Uterus (tissue), 4 donors: ENCODE measurements around the gene WDR6. TPM values are rescaled to one million over a fixed set of nuclear protein-coding genes. Genes with fewer than 3 reads are reported as not detected.

Experiments
- DNase-seq, 2 donors: peaks; one replicate each; pipeline ENCODE4 v3.0.0-alpha.2; 2019 to 2020
- H3K27ac ChIP-seq, 2 donors: fragments of 200-600 bp; sonication (generic); 1 replicate in 1 of 2; 2 replicates in 1 of 2; pipeline ENCODE4 v1.5.1; 2016 to 2018
- H3K27me3 ChIP-seq, 2 donors: fragments of 200-600 bp; sonication (generic); one replicate each; pipeline ENCODE4 v1.5.1; 2018 to 2019; ENCODE audit warnings: control low read depth in 1 of 2
- H3K36me3 ChIP-seq, 2 donors: fragments of 200-600 bp; sonication (generic); one replicate each; pipeline ENCODE4 v1.5.1; 2019; ENCODE audit warnings: control low read depth in 1 of 2
- H3K4me1 ChIP-seq, 2 donors: fragments of 200-600 bp; sonication (generic); one replicate each; pipeline ENCODE4 v1.5.1; 2018 to 2019; ENCODE audit warnings: control low read depth in 1 of 2
- H3K4me3 ChIP-seq, 2 donors: fragments of 200-600 bp; sonication (generic); 1 replicate in 1 of 2; 2 replicates in 1 of 2; pipeline ENCODE4 v1.5.1; 2018 to 2019; ENCODE audit warnings: mild to moderate bottlenecking in 1 of 2
- H3K9me3 ChIP-seq, 2 donors: fragments of 200-600 bp; sonication (generic); one replicate each; pipeline ENCODE4 v1.5.1; 2019; ENCODE audit warnings: control low read depth in 1 of 2
- CTCF ChIP-seq, 4 experiments: fragments of 200-600 bp in 2 of 4; fragments of 450-650 bp in 2 of 4; sonication (generic) in 2 of 4; IDR thresholded peaks; one replicate each; pipeline ENCODE4 v1.5.1; 2016 to 2019; ENCODE audit warnings: antibody characterized with exemption in 4 of 4, mild to moderate bottlenecking in 2 of 4, moderate library complexity in 1 of 4
- POLR2A ChIP-seq, 2 donors: fragments of 450-650 bp; IDR thresholded peaks; one replicate each; pipeline ENCODE4 v1.6.1; 2016; ENCODE audit warnings: antibody characterized with exemption in 2 of 2, mild to moderate bottlenecking in 1 of 2, moderate library complexity in 1 of 2
- intact Hi-C: fragments of 100-400 bp; cut with DNase I; formaldehyde crosslinking; loops from one replicate; pipeline ENCODE4 v1.15.1; 2023; ENCODE audit warnings: low total_unique reads
- total RNA-seq, 4 donors: library from RNA; depleted of rRNA in 3 of 4; stranded (reverse); fragments of >200 nt in 3 of 4; gene quantifications; one replicate each; pipeline versions ENCODE4 v1.1.0 to v1.2.4, GENCODE V29; 2014 to 2023
- donor health status: DM: yes; HTN: yes; CAD: no.

The WDR6 gene
- total RNA-seq, 4 donors from 2014 or later: 50.0 to 243 (median 122) TPM

GRCh38 chr3:49018707-49019006 is 11.5 kb downstream of the WDR6 start:
- Histone ChIP-seq H3K9me3 (no peaks in the 10 kb centered on the region), H3K36me3 (no peaks in the 10 kb centered on the region), H3K27ac (peak overlapping the region; percentile 75 to 76), H3K4me3 (peak overlapping the region; percentile 56 to 78), H3K27me3 (no peaks in the 10 kb centered on the region), H3K4me1 (peaks cover 0 to 14% of the 10 kb centered on the region in 2 donors)
- DNase-seq: no peak
- intact Hi-C loops: no loop called here
- TF ChIP-seq CTCF (IDR thresholded peaks at IDR 0.05) (no peak), POLR2A (IDR thresholded peaks at IDR 0.05) (no peak)

- Histone ChIP-seq H3K4me3 (peak overlapping the region; percentile 89 to 93), H3K27me3 (no peaks in the 10 kb centered on the region), H3K4me1 (peaks cover 0 to 14% of the 10 kb centered on the region in 2 donors), H3K27ac (peak overlapping the region; percentile 98 to 100), H3K36me3 (no peaks in the 10 kb centered on the region), H3K9me3 (no peaks in the 10 kb centered on the region)
- TF ChIP-seq POLR2A (IDR thresholded peaks at IDR 0.05) (no peak), CTCF (IDR thresholded peaks at IDR 0.05) (no peak)
- intact Hi-C loops: no loop called here
- no peak for DNase-seq
These were observed 12.7 kb downstream of the WDR6 start for GRCh38 chr3:49019941-49020329.

- intact Hi-C loops: no loop called here
- H3K4me1 ChIP-seq: peaks cover 0 to 14% of the 10 kb centered on the region in 2 donors
- no peaks in the 10 kb centered on the region for H3K27me3 ChIP-seq
- H3K4me3 ChIP-seq: peak overlapping the region; percentile 89 to 93
- H3K27ac ChIP-seq: peak overlapping the region; percentile 98 to 100
- DNase-seq: peak in 1 of 2 donors; percentile 51
- no peaks in the 10 kb centered on the region for H3K9me3 ChIP-seq
- no peak for TF ChIP-seq POLR2A (IDR thresholded peaks at IDR 0.05)
- H3K36me3 ChIP-seq: no peaks in the 10 kb centered on the region
These were observed 13.4 kb downstream of the WDR6 start for GRCh38 chr3:49020330-49021212.

DNA sequence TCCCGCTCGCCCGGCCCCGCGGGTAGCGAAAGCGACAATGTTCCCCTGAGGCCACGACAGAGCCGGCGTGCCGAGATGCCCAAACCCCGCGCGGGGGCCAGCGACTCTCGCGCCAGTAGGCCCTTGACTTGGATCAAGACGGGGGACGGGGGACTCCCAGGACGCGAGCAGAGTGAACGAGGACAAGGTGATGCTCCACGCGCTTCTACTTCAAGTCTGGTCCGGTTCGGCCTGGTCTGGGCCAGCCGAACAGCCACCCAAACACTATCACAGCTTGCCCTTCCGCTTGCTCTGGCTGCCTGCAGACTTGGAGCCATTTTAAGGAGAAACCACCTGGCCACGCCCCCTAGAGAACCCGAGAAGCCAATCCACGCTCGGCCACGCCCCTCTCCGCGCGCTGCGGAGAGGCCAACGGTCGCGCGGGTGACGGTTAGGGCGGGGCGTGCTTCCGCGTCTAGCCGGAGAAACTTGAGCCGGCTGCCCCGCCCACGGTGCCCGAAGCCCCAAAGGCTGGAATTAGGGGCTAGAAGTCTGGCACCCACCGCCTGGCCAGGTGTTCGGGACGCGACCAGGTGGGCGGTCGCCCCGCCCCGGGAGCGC is 14.1 kb downstream of the WDR6 start:
- no peak for TF ChIP-seq CTCF (IDR thresholded peaks at IDR 0.05)
- TF ChIP-seq POLR2A (IDR thresholded peaks at IDR 0.05): peak; percentile 96 to 99
- Histone ChIP-seq H3K27ac (peak overlapping the region; percentile 98 to 100), H3K4me1 (peaks cover 0 to 14% of the 10 kb centered on the region in 2 donors), H3K4me3 (peak overlapping the region; percentile 89 to 93), H3K27me3 (no peaks in the 10 kb centered on the region), H3K36me3 (no peaks in the 10 kb centered on the region), H3K9me3 (no peaks in the 10 kb centered on the region)
- intact Hi-C loops: no loop called here
- DNase-seq: peak; percentile 99

GRCh38 chr3:49021813-49022687 is 14.9 kb downstream of the WDR6 start, which contains the start of gene NDUFAF3:
Gene NDUFAF3 (plus strand): TSS chr3:49022121. CDS start chr3:49022145, 24 bp downstream.
- DNase-seq: peak; percentile 90 to 93
- Histone ChIP-seq H3K27ac (peak within 1 kb of the TSS; percentile 98 to 100), H3K4me3 (peak within 1 kb of the TSS; percentile 89 to 93), H3K9me3 (no peaks in the 10 kb centered on the region), H3K36me3 (no peaks in the 10 kb centered on the region), H3K4me1 (peaks cover 0 to 14% of the 10 kb centered on the region in 2 donors), H3K27me3 (no peaks in the 10 kb centered on the region)
- TF ChIP-seq POLR2A (IDR thresholded peaks at IDR 0.05): peak; percentile 53 to 90
- peak; percentile 98 to 99 (median 98) for TF ChIP-seq CTCF (IDR thresholded peaks at IDR 0.05)
- intact Hi-C loops: no loop called here
